B cell (primary cell): Measurements from ENCODE around the gene CHRNA7. TPM values are rescaled to one million over a fixed set of nuclear protein-coding genes. Genes with fewer than 3 reads are reported as not detected.

ENCODE experiments used
- ATAC-seq: fragments of 200-7000 bp; cut with Tn5 transposase; one replicate; pipeline ENCODE4 v1.10.0; 2021; ENCODE audit warnings: low read depth, mild to moderate bottlenecking, moderate number of reproducible peaks, moderate library complexity
- CTCF ChIA-PET: fragments of 350-600 bp; sonication (Branson Sonifier 250); formaldehyde crosslinking; loops from one replicate; lab custom pipeline; 2021; ENCODE audit warnings: antibody characterized with exemption, inconsistent platforms; lab: Charles Lee
- POLR2A ChIA-PET: fragments of 350-600 bp; sonication (Branson Sonifier 250); formaldehyde crosslinking; loops from one replicate; lab custom pipeline; 2021; ENCODE audit warnings: antibody characterized with exemption; lab: Charles Lee
- DNase-seq: peaks from one replicate; pipeline ENCODE4 v3.0.0; 2013
- H2AFZ ChIP-seq: 2 replicates; pipeline ENCODE4 v1.6.1; 2012; ENCODE audit warnings: mild to moderate bottlenecking, low read depth, low read length; ENCODE audit not compliant: insufficient read depth, poor library complexity, severe bottlenecking
- H3K27ac ChIP-seq, 2 donors: 1 replicate in 1 of 2; 2 replicates in 1 of 2; pipeline ENCODE4 v1.5.1; 2012 to 2013; ENCODE audit warnings: low read length in 2 of 2, mild to moderate bottlenecking in 2 of 2, moderate library complexity in 1 of 2
- H3K27me3 ChIP-seq, 4 experiments: fragments of 200-600 bp in 1 of 4; sonication (generic) in 1 of 4; replicated peaks in 1 of 4; 1 replicate in 2 of 4; 2 replicates in 2 of 4; pipeline versions ENCODE4 v1.6.1 to v1.7.0; 2013 to 2016; ENCODE audit warnings: low read length in 3 of 4, mild to moderate bottlenecking in 2 of 4, mixed read lengths in 1 of 4, moderate library complexity in 1 of 4; ENCODE audit not compliant: insufficient read depth in 4 of 4, control insufficient read depth in 3 of 4; ENCODE audit errors: control extremely low read depth in 1 of 4
- H3K36me3 ChIP-seq, 2 experiments: replicated peaks in 1 of 2; 1 replicate in 1 of 2; 2 replicates in 1 of 2; pipeline versions ENCODE4 v1.6.1 to v1.7.1; 2013; ENCODE audit warnings: low read length in 1 of 2; ENCODE audit not compliant: insufficient read depth in 2 of 2, control insufficient read depth in 1 of 2; ENCODE audit errors: control extremely low read depth in 1 of 2, extremely low read depth in 1 of 2
- H3K4me1 ChIP-seq, 2 donors: fragments of 200-600 bp in 1 of 2; sonication (generic) in 1 of 2; 1 replicate in 1 of 2; 2 replicates in 1 of 2; pipeline versions ENCODE4 v1.5.1 to v1.6.1; 2013 to 2017; ENCODE audit warnings: low read length in 2 of 2; ENCODE audit not compliant: control insufficient read depth in 2 of 2, insufficient read depth in 2 of 2
- H3K4me2 ChIP-seq: replicated peaks from 2 replicates; pipeline ENCODE3; 2012; ENCODE audit warnings: mild to moderate bottlenecking, low read depth, low read length; ENCODE audit not compliant: poor library complexity, severe bottlenecking
- H3K4me3 ChIP-seq, 5 experiments: fragments of 200-600 bp in 1 of 5; sonication (generic) in 1 of 5; 1 replicate in 3 of 5; 2 replicates in 2 of 5; pipeline versions ENCODE4 v1.5.1 to v1.7.0; 2011 to 2016; ENCODE audit warnings: low read length in 4 of 5, mild to moderate bottlenecking in 4 of 5, low read depth in 2 of 5, control low read depth in 1 of 5, moderate library complexity in 1 of 5; ENCODE audit not compliant: insufficient read depth in 1 of 5; ENCODE audit errors: control extremely low read depth in 1 of 5, extremely low read depth in 1 of 5
- H3K79me2 ChIP-seq: fragments of 200-600 bp; sonication (generic); one replicate; pipeline ENCODE4 v1.6.0; 2016; ENCODE audit warnings: low read length; ENCODE audit not compliant: control insufficient read depth, insufficient read depth
- H3K9ac ChIP-seq: fragments of 200-600 bp; sonication (generic); 2 replicates; pipeline ENCODE4 v1.6.1; 2017; ENCODE audit warnings: mild to moderate bottlenecking, low read length, moderate library complexity
- H3K9me3 ChIP-seq, 3 donors: one replicate each; pipeline versions ENCODE4 v1.6.1 to v1.7.1; 2013; ENCODE audit warnings: low read length in 2 of 3; ENCODE audit not compliant: control insufficient read depth in 2 of 3, insufficient read depth in 1 of 3; ENCODE audit errors: control extremely low read depth in 1 of 3
- H4K20me1 ChIP-seq: 2 replicates; pipeline ENCODE4 v1.6.0; 2012; ENCODE audit warnings: mild to moderate bottlenecking, low read length; ENCODE audit not compliant: insufficient read depth, control insufficient read depth, poor library complexity, severe bottlenecking
- H3K27ac Mint-ChIP-seq: one replicate; pipeline ENCODE4 v1.8.0; 2021; ENCODE audit warnings: mixed read lengths
- H3K27me3 Mint-ChIP-seq: one replicate; pipeline ENCODE4 v1.8.0; 2021; ENCODE audit warnings: mixed read lengths
- H3K4me1 Mint-ChIP-seq: one replicate; pipeline ENCODE4 v1.8.0; 2021; ENCODE audit warnings: mixed read lengths
- H3K4me3 Mint-ChIP-seq: one replicate; pipeline ENCODE4 v1.8.0; 2021; ENCODE audit warnings: mixed read lengths
- H3K9me3 Mint-ChIP-seq: one replicate; pipeline ENCODE4 v1.8.0; 2022; ENCODE audit warnings: mixed read lengths; ENCODE audit not compliant: insufficient read depth
- EZH2 ChIP-seq: IDR thresholded peaks from 2 replicates; pipeline ENCODE4 v1.6.1; 2012; ENCODE audit warnings: borderline replicate concordance, low read depth, mild to moderate bottlenecking, moderate library complexity, low read length; ENCODE audit not compliant: insufficient read depth, poor library complexity, severe bottlenecking
- WGBS: methylation state at CpG from one replicate; pipeline ENCODE4 v1.1.5; 2013; ENCODE audit warnings: missing lambda C conversion rate; ENCODE audit not compliant: insufficient coverage; 5-methylcytosine and 5-hydroxymethylcytosine counted together
- intact Hi-C: fragments of 100-400 bp; cut with micrococcal nuclease; formaldehyde crosslinking; loops from one replicate; pipeline ENCODE4 v1.10.0; 2022
- polyA plus RNA-seq: library from polyadenylated mRNA; depleted of rRNA; stranded (reverse); fragments of >200 nt; gene quantifications from 2 replicates; pipeline ENCODE4 v1.2.3, GENCODE V29; 2012
- total RNA-seq, 2 donors: library from RNA; stranded (reverse); fragments of 120-200 nt in 1 of 2; gene quantifications; 1 replicate in 1 of 2; 2 replicates in 1 of 2; pipeline versions ENCODE4 v1.2.3 to v1.2.4, GENCODE V29; 2013 to 2022
- TF ChIP-seq, protein P1 (sequence below): fragments of 200-600 bp; IDR thresholded peaks from one replicate; pipeline ENCODE4 v1.8.0; 2022; ENCODE audit warnings: antibody characterized with exemption, mild to moderate bottlenecking

Gene CHRNA7
- total and polyA plus RNA-seq, 2 donors (not counting 1 experiment from before 2014, with no cell fraction given), result 0.16 TPM; not detected in 1

DNA sequence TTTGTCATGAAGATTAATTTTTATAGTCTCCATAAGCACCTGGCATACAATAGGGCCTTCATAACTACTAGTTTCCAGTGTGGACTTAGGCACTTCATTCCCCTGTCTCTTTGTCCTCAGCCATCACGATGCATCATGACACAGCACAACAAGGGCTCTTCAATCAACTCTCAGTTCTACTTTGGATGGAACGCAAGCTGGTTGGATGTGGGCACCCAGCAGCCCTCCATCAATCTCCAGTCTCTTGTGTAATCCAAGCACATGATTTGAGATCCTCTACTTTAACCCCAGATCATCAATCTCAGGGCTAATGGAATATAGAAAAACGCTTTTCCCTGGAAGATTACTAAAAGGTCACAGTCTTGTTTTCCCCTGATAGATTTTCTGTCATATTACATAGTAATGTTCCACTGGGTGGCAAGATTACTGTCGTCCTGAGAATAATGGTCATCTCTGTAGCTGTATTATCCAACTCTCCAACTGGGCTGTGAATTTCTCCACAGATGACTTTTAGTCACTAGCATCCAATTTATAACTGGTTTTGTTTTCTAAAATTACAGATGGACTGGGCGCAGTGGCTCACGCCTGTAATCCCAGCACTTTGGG, 22.9 kb upstream of the CHRNA7 start:
- Histone ChIP-seq H3K27ac (no peak overlapping the region), H3K27me3 (no peaks in the 10 kb centered on the region), H3K4me3 (no peak overlapping the region), H3K9me3 (no peaks in the 10 kb centered on the region), H2AFZ (no peak overlapping the region), H3K4me2 (no peak overlapping the region), H3K36me3 (no peaks in the 10 kb centered on the region), H4K20me1 (no peaks in the 10 kb centered on the region), H3K9ac (no peak overlapping the region), H3K4me1 (no peaks in the 10 kb centered on the region), H3K79me2 (no peaks in the 10 kb centered on the region)
- no peak for TF ChIP-seq EZH2
- TF ChIP-seq, protein P1, sequence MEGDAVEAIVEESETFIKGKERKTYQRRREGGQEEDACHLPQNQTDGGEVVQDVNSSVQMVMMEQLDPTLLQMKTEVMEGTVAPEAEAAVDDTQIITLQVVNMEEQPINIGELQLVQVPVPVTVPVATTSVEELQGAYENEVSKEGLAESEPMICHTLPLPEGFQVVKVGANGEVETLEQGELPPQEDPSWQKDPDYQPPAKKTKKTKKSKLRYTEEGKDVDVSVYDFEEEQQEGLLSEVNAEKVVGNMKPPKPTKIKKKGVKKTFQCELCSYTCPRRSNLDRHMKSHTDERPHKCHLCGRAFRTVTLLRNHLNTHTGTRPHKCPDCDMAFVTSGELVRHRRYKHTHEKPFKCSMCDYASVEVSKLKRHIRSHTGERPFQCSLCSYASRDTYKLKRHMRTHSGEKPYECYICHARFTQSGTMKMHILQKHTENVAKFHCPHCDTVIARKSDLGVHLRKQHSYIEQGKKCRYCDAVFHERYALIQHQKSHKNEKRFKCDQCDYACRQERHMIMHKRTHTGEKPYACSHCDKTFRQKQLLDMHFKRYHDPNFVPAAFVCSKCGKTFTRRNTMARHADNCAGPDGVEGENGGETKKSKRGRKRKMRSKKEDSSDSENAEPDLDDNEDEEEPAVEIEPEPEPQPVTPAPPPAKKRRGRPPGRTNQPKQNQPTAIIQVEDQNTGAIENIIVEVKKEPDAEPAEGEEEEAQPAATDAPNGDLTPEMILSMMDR, result no peak
- intact Hi-C loops, result no loop called here
- H3K27ac Mint-ChIP-seq, result no peak overlapping the region
- DNase-seq, result no peak
- 100% methylated on average over 2 of the region's 6 CpGs for WGBS
- no peaks in the 10 kb centered on the region for H3K9me3 Mint-ChIP-seq
- H3K27me3 Mint-ChIP-seq, result peaks cover 6% of the 10 kb centered on the region
- no peak for ATAC-seq
- H3K4me3 Mint-ChIP-seq, result no peak overlapping the region
- ChIA-PET CTCF (no interaction called here), POLR2A (no interaction called here)
- H3K4me1 Mint-ChIP-seq, result no peaks in the 10 kb centered on the region

DNA sequence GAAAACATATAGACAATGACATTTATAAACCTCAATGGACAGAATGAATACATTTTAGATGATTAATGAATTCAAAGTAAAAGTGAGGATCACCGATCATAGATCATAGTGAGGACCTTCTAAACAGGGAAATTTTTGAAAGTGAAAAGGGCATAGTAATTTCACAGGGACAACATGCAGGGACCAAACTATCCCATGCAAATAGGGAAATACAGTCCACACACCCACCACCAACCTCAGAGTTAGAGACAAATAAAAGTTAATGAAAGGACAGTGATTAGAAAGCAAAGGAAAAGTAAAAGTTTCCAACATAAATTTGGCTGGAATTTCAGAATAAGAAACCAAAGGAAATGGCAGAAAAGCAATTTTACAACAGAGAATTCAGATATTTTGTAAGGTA, 15.4 kb upstream of the CHRNA7 start:
- Mint-ChIP-seq H3K9me3 (peaks cover 5% of the 10 kb centered on the region), H3K27ac (no peak overlapping the region), H3K27me3 (peaks cover 26% of the 10 kb centered on the region), H3K4me1 (no peaks in the 10 kb centered on the region), H3K4me3 (no peak overlapping the region)
- Histone ChIP-seq H3K4me2 (no peak overlapping the region), H3K79me2 (no peaks in the 10 kb centered on the region), H3K4me1 (no peaks in the 10 kb centered on the region), H3K27ac (no peak overlapping the region), H3K9ac (no peak overlapping the region), H4K20me1 (no peaks in the 10 kb centered on the region), H3K4me3 (no peak overlapping the region), H3K36me3 (no peaks in the 10 kb centered on the region), H2AFZ (no peak overlapping the region), H3K9me3 (peaks cover 0 to 4% (median 0%) of the 10 kb centered on the region in 3 donors), H3K27me3 (no peaks in the 10 kb centered on the region)
- intact Hi-C loops, result no loop called here
- WGBS, result no CpG with 5 or more reads among the region's 1 CpG
- ChIA-PET POLR2A (no interaction called here), CTCF (no interaction called here)
- no peak for DNase-seq
- no peak for ATAC-seq
- TF ChIP-seq EZH2, result no peak
- TF ChIP-seq, protein P1, result no peak
